Lower lobe of right lung (tissue), 2 donors: ENCODE data around the gene SLCO1A2. TPM values are rescaled to one million over a fixed set of nuclear protein-coding genes. Genes with fewer than 3 reads are reported as not detected.
"Not testable (repeated sequence)": the region's sequence is repeated elsewhere in the genome, so short reads cannot be mapped to it uniquely, and the experiment has no call there.

Source experiments
- ATAC-seq, 2 donors: fragments of 200-7000 bp; cut with Tn5 transposase; one replicate each; pipeline ENCODE4 v1.9.1; 2020 to 2022; ENCODE audit warnings: mild to moderate bottlenecking in 2 of 2, moderate library complexity in 2 of 2
- DNase-seq: peaks from one replicate; pipeline ENCODE4 v3.0.0-alpha.2; 2020
- H3K27ac ChIP-seq: fragments of 200-600 bp; one replicate; pipeline ENCODE4 v1.8.0; 2022
- H3K27me3 ChIP-seq: fragments of 200-600 bp; one replicate; pipeline ENCODE4 v1.8.0; 2022; ENCODE audit warnings: low read depth
- H3K36me3 ChIP-seq: fragments of 200-600 bp; one replicate; pipeline ENCODE4 v1.8.0; 2022; ENCODE audit warnings: mild to moderate bottlenecking
- H3K4me1 ChIP-seq: fragments of 200-600 bp; one replicate; pipeline ENCODE4 v1.8.0; 2022
- H3K4me3 ChIP-seq: fragments of 200-600 bp; one replicate; pipeline ENCODE4 v1.8.0; 2022; ENCODE audit warnings: mild to moderate bottlenecking
- H3K9me3 ChIP-seq: fragments of 200-600 bp; one replicate; pipeline ENCODE4 v1.8.0; 2022
- intact Hi-C: fragments of 100-400 bp; cut with DNase I; formaldehyde crosslinking; loops from one replicate; pipeline ENCODE4 v1.11.0; 2022
- total RNA-seq: library from RNA; stranded (reverse); fragmentation: NEBNext Ultra II Directional; extraction: Animal tissue kit (Norgen Biotek cat#: 25700); gene quantifications from one replicate; pipeline ENCODE4 v1.2.1, GENCODE V29; 2021
- TF ChIP-seq, protein P1 (sequence below): fragments of 200-600 bp; IDR thresholded peaks from one replicate; pipeline ENCODE4 v1.8.0; 2022; ENCODE audit warnings: antibody characterized with exemption, mild to moderate bottlenecking
- donor health status: DM: no; HTN: yes; CAD: no; lungs with severe emphysema.

The SLCO1A2 gene
- total RNA-seq, 1 donor from 2014 or later = 3.5 TPM

DNA sequence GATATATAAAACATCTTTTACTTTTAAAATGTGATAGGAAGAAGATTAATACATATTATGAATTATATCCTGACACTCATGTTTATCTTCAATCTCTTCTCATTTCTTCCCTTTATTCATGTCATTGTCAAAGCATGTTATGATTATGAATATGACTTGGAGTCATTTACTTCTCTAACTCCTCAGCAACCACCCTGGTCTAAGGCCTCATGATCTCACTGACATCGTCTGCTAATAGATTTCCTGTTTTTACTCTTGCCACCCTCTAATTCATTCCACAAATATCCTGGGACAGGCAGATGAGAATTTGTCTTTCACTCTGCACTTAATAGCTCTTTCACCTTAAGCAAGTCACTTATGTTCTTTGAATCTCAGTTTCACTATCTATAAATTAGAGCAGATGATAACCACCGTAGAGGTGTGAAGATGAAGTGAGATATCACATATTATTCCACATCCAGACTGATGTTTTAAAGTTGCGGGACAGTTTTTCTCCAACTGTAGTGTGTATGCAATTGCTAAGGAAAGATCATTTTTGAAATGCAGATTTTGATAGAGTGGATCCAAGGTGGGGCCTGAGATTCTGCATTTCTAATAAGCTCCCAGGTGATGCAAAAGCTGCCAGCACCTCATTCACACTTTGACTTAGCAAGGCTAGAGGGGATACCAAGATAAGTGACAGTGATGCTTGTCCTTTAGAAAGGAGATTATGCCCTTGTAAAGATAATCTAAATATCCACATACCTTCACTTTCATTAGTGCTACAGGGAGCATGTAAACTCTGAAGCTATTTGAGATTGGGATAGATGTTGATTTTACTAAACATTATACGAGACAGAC lies 34.6 kb upstream of the SLCO1A2 start:
- Histone ChIP-seq H3K4me1 (no peaks in the 10 kb centered on the region), H3K36me3 (no peaks in the 10 kb centered on the region), H3K27me3 (no peaks in the 10 kb centered on the region), H3K9me3 (no peaks in the 10 kb centered on the region), H3K27ac (no peak overlapping the region), H3K4me3 (no peak overlapping the region)
- intact Hi-C loops = no loop called here
- TF ChIP-seq, protein P1, sequence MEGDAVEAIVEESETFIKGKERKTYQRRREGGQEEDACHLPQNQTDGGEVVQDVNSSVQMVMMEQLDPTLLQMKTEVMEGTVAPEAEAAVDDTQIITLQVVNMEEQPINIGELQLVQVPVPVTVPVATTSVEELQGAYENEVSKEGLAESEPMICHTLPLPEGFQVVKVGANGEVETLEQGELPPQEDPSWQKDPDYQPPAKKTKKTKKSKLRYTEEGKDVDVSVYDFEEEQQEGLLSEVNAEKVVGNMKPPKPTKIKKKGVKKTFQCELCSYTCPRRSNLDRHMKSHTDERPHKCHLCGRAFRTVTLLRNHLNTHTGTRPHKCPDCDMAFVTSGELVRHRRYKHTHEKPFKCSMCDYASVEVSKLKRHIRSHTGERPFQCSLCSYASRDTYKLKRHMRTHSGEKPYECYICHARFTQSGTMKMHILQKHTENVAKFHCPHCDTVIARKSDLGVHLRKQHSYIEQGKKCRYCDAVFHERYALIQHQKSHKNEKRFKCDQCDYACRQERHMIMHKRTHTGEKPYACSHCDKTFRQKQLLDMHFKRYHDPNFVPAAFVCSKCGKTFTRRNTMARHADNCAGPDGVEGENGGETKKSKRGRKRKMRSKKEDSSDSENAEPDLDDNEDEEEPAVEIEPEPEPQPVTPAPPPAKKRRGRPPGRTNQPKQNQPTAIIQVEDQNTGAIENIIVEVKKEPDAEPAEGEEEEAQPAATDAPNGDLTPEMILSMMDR = no peak
- no peak for DNase-seq
- no peak for ATAC-seq

DNA sequence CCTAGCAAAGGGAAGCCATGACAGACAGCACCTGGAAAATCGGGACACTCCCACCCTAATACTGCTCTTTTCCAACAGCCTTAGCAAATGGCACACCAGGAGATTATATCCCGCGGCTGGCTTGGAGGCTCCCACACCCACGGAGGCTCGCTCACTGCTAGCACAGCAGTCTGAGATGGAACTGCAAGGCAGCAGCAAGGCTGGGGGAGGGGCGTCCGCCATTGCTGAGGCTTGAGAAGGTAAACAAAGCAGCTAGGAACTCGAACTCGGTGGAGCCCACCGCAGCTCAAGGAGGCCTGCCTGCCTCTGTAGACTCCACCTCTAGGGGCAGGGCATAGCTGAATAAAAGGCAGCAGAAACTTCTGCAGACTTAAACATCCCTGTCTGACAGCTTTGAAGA lies 25.9 kb upstream of the SLCO1A2 start:
- ATAC-seq, H3K9me3 ChIP-seq, H3K4me1 ChIP-seq, H3K27ac ChIP-seq, intact Hi-C loops, H3K27me3 ChIP-seq, H3K4me3 ChIP-seq, H3K36me3 ChIP-seq: not testable (repeated sequence)
- peak; percentile 39 for DNase-seq

DNA sequence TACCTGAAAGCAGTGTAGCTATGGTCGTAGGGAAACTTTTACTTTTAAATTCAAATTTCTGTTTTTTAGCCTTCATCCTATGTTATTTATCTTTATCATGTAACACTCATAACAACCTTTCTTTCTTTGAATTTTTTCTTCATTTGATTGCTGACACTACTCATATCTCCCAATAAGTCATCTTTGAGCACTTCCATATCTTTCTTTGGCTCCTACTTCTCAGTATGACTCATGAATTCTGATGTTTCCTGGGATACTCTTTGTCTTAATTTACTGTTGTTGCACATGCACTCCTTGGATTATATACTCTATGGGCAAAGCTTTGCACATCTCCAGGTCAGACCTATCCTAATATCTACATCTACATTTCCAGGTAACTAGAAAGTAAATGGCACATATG lies 19.9 kb upstream of the SLCO1A2 start:
- Histone ChIP-seq H3K27ac (no peak overlapping the region), H3K27me3 (no peaks in the 10 kb centered on the region), H3K4me3 (no peak overlapping the region), H3K36me3 (no peaks in the 10 kb centered on the region), H3K4me1 (no peaks in the 10 kb centered on the region), H3K9me3 (no peaks in the 10 kb centered on the region)
- TF ChIP-seq, protein P1 = no peak
- DNase-seq (no peak), ATAC-seq (no peak)
- intact Hi-C loops = no loop called here

DNA sequence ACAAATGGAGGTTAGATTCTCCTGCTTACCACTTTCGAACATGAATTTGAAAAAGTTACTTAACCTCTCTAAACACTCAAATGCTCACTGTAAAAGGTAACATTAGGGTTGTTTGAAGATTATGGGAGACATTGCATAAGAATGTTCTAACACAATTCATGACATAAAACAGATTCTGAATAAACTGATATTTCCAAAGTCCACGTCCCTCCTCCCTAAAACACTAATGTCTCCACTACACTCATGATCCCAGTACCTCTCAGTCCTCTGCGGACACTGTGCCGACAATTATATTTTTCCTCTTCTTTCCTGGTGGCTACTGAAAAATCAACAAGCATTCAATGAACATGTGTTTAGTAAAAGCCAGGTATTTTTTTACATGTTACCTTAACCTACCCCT lies 19.2 kb upstream of the SLCO1A2 start:
- TF ChIP-seq, protein P1 = no peak
- H3K27me3 ChIP-seq = no peaks in the 10 kb centered on the region
- no peak overlapping the region for H3K4me3 ChIP-seq
- H3K4me1 ChIP-seq = no peaks in the 10 kb centered on the region
- no peak overlapping the region for H3K27ac ChIP-seq
- DNase-seq = no peak
- peak in 1 of 2 donors; percentile 9 for ATAC-seq
- intact Hi-C loops = no loop called here
- H3K36me3 ChIP-seq = no peaks in the 10 kb centered on the region
- no peaks in the 10 kb centered on the region for H3K9me3 ChIP-seq

DNA sequence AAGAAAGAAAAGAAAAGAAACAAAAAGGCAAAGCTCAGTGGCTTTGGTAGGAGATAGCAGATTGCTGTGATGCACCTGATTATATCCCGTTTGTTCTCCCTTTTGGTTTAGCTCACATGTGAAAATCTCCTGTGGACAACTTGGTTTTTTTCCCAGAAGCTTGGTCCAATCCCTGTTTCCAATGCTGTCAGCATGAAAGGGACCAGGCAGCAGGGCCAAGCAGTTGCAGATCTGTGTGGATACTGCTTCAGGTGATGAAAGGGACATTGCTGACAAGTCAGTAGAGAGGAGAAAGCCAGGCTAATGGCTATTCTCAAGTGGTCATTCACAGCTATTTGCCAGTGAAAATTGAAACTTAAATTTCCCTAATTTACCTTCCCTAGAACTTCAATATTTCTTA lies 18.8 kb upstream of the SLCO1A2 start:
- intact Hi-C loops = no loop called here
- Histone ChIP-seq H3K27me3 (no peaks in the 10 kb centered on the region), H3K9me3 (no peaks in the 10 kb centered on the region), H3K4me1 (no peaks in the 10 kb centered on the region), H3K36me3 (no peaks in the 10 kb centered on the region), H3K27ac (no peak overlapping the region), H3K4me3 (no peak overlapping the region)
- TF ChIP-seq, protein P1 = no peak
- DNase-seq (no peak), ATAC-seq (peak in 1 of 2 donors; percentile 26)

DNA sequence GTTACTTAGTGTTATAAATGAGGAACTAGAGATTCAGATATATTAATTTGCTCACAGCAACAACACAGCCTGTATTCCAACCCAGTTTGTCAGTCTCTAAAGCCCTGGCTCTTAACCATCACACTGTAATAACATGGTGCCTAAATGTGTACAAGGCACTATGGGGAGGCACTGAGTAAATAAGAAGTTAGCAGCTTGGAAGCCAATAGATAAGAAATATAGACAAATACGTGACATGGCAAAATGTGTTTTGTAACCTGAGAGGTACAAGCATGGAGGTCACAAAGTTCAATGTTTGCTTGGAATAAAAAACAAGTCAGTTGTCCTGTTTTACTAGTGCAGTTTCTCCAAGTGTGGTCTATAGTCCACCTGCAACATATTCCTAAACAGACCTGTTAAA lies 16.3 kb upstream of the SLCO1A2 start:
- H3K4me3 ChIP-seq = no peak overlapping the region
- TF ChIP-seq, protein P1 = no peak
- H3K36me3 ChIP-seq = no peaks in the 10 kb centered on the region
- DNase-seq = no peak
- intact Hi-C loops = no loop called here
- ATAC-seq = no peak
- H3K27ac ChIP-seq = no peak overlapping the region
- H3K4me1 ChIP-seq = no peaks in the 10 kb centered on the region
- H3K27me3 ChIP-seq = no peaks in the 10 kb centered on the region
- no peaks in the 10 kb centered on the region for H3K9me3 ChIP-seq
